RWPE1 (cell line): ENCODE results near the gene PSENEN.
A peak's percentile ranks its signal among the peaks of the same experiment; 100 is the strongest.

Experiments
- CTCF ChIA-PET: fragments of 350-600 bp; sonication (Branson Sonifier 250); formaldehyde crosslinking; extraction: SDS; loops from one replicate; lab custom pipeline; 2021; lab: Yijun Ruan, JAX
- POLR2A ChIA-PET: fragments of 400-600 bp; formaldehyde crosslinking; extraction: SDS; loops from one replicate; lab custom pipeline; 2020; ENCODE audit warnings: antibody characterized with exemption; ENCODE audit not compliant: low non-redundant PET; lab: Yijun Ruan, JAX
- DNase-seq: peaks from one replicate; pipeline ENCODE4 v3.0.0; 2012; ENCODE audit warnings: low spot score
- H3K27ac ChIP-seq: fragments of 450-650 bp; 2 replicates; pipeline ENCODE4 v1.5.1; 2017
- CTCF ChIP-seq: fragments of 450-650 bp; conservative IDR thresholded peaks from 2 replicates; pipeline ENCODE4 v1.5.1; 2017; ENCODE audit warnings: low read depth, mild to moderate bottlenecking

The PSENEN gene

GRCh38 chr19:35746087-35746462, 624 bp downstream of the PSENEN start:
- no peak for DNase-seq
- TF ChIP-seq CTCF = no peak
- peak overlapping the region; percentile 98 for H3K27ac ChIP-seq
- POLR2A ChIA-PET = interaction anchor here (0.5 kb wide), 1 partner anchor 80 kb away, joined by 3 read pairs; no protein-coding TSS in a partner anchor
- CTCF ChIA-PET = no interaction called here

GRCh38 chr19:35746531-35746930, 1.1 kb downstream of the PSENEN start:
- ChIA-PET CTCF (no interaction called here), POLR2A (interaction anchor here (0.5 kb wide), 1 partner anchor 81 kb away, joined by 3 read pairs; no protein-coding TSS in a partner anchor)
- TF ChIP-seq CTCF = no peak
- no peak for DNase-seq
- H3K27ac ChIP-seq = peak overlapping the region; percentile 98

- ChIA-PET POLR2A (interaction anchor here (0.6 to 1.0 kb wide), 3 partner anchors 8 to 11 kb away, joined by 3 to 4 read pairs (median 3); partner anchors contain the start of gene HSPB6), CTCF (interaction anchor here (0.6 kb wide), 2 partner anchors 13 to 149 kb away, joined by 3 read pairs; no protein-coding TSS in a partner anchor)
- peak; percentile 99 for DNase-seq
- H3K27ac ChIP-seq = peak within 1 kb of the TSS; percentile 65
- no peak for TF ChIP-seq CTCF
These were observed 2.9 kb downstream of the PSENEN start, which contains the start of gene LIN37 for GRCh38 chr19:35748106-35749020. Gene LIN37, plus strand, starts transcription at chr19:35748576. Its CDS starts 149 bp downstream, at chr19:35748725.

GRCh38 chr19:35750167-35750566, 4.7 kb downstream of the PSENEN start:
- no peak for DNase-seq
- TF ChIP-seq CTCF = no peak
- ChIA-PET POLR2A (interaction anchor here (1.0 kb wide), 1 partner anchor 47 kb away, joined by 3 read pairs; no protein-coding TSS in a partner anchor), CTCF (no interaction called here)
- peak overlapping the region; percentile 31 for H3K27ac ChIP-seq

- no peak overlapping the region; the same call in 1 of the 2 replicates for H3K27ac ChIP-seq
- ChIA-PET CTCF (interaction anchor here (0.7 kb wide), 1 partner anchor 18 kb away, joined by 6 read pairs; no protein-coding TSS in a partner anchor), POLR2A (interaction anchor here (1.1 kb wide), 1 partner anchor 11 kb away, joined by 3 read pairs; no protein-coding TSS in a partner anchor)
- DNase-seq = no peak
- no peak for TF ChIP-seq CTCF
These were observed 6.6 kb downstream of the PSENEN start for GRCh38 chr19:35751839-35752745.
